Activated CD4-positive, alpha-beta T cell treated with anti-CD3 and anti-CD28 coated beads, Interleukin-2, amount 10 ng/mL, durations not matched to agents 7 days and 5 days (primary cell): Measurements from ENCODE around the gene CCNB3. TPM values are rescaled to one million over a fixed set of nuclear protein-coding genes. Genes with fewer than 3 reads are reported as not detected.
"Not testable (repeated sequence)": the region's sequence is repeated elsewhere in the genome, so short reads cannot be mapped to it uniquely, and the experiment has no call there.

ENCODE experiments used
- CTCF ChIA-PET: fragments of 350-600 bp; sonication (Branson Sonifier 250); formaldehyde crosslinking; loops from one replicate; lab custom pipeline; 2021; ENCODE audit warnings: antibody characterized with exemption; lab: Charles Lee
- POLR2A ChIA-PET: fragments of 350-600 bp; sonication (Branson Sonifier 250); formaldehyde crosslinking; loops from one replicate; lab custom pipeline; 2021; ENCODE audit warnings: antibody characterized with exemption; lab: Charles Lee
- DNase-seq: peaks from one replicate; pipeline ENCODE4 v3.0.0-alpha.2; 2020
- H3K27ac Mint-ChIP-seq: one replicate; pipeline ENCODE4 v1.8.0; 2021; ENCODE audit warnings: mild to moderate bottlenecking, moderate library complexity, mixed read lengths
- H3K27me3 Mint-ChIP-seq: one replicate; pipeline ENCODE4 v1.8.0; 2021; ENCODE audit warnings: mixed read lengths
- H3K36me3 Mint-ChIP-seq: one replicate; pipeline ENCODE4 v1.8.0; 2021; ENCODE audit warnings: low read depth, mixed read lengths
- H3K4me1 Mint-ChIP-seq: one replicate; pipeline ENCODE4 v1.8.0; 2021; ENCODE audit warnings: mixed read lengths
- H3K4me3 Mint-ChIP-seq: one replicate; pipeline ENCODE4 v1.8.0; 2021; ENCODE audit warnings: mild to moderate bottlenecking, moderate library complexity, mixed read lengths
- H3K9me3 Mint-ChIP-seq: one replicate; pipeline ENCODE4 v1.8.0; 2021; ENCODE audit warnings: mixed read lengths
- total RNA-seq, 2 experiments: library from RNA; stranded (reverse); gene quantifications; one replicate each; pipeline ENCODE4 v1.2.3, GENCODE V29; 2021

The CCNB3 gene
- total RNA-seq, 2 experiments from 2014 or later: 0.73 to 0.82 TPM

- no peaks in the 10 kb centered on the region for H3K9me3 Mint-ChIP-seq
- H3K27ac Mint-ChIP-seq: no peak within 1 kb of the TSS
Measured at GRCh38 chrX:50200907-50201306, 3.7 kb upstream of the CCNB3 start, which contains the start of gene AKAP4. Gene AKAP4 (minus strand): TSS chrX:50201007. CDS start chrX:50200889, 118 bp downstream.

GRCh38 chrX:50202539-50202938 lies 2.0 kb upstream of the CCNB3 start:
- peaks cover 2% of the 10 kb centered on the region for H3K27me3 Mint-ChIP-seq
- no peaks in the 10 kb centered on the region for H3K9me3 Mint-ChIP-seq
- POLR2A ChIA-PET: no interaction called here
- no peaks in the 10 kb centered on the region for H3K36me3 Mint-ChIP-seq
- CTCF ChIA-PET: no interaction called here
- H3K4me3 Mint-ChIP-seq: no peak overlapping the region
- DNase-seq: no peak
- no peak overlapping the region for H3K27ac Mint-ChIP-seq
- H3K4me1 Mint-ChIP-seq: peaks cover 14% of the 10 kb centered on the region

More at GRCh38 chrX:50200907-50201306, 3.7 kb upstream of the CCNB3 start, which contains the start of gene AKAP4:
- H3K4me3 Mint-ChIP-seq: no peak within 1 kb of the TSS
- DNase-seq: no peak
- H3K36me3 Mint-ChIP-seq: no peaks in the 10 kb centered on the region
- POLR2A ChIA-PET: no interaction called here
- CTCF ChIA-PET: no interaction called here
- H3K27me3 Mint-ChIP-seq: peaks cover 4% of the 10 kb centered on the region
- peaks cover 14% of the 10 kb centered on the region for H3K4me1 Mint-ChIP-seq

GRCh38 chrX:50206753-50207152 lies 2.2 kb downstream of the CCNB3 start:
- no peak overlapping the region for H3K4me3 Mint-ChIP-seq
- H3K9me3 Mint-ChIP-seq: no peaks in the 10 kb centered on the region
- no peak for DNase-seq
- POLR2A ChIA-PET: no interaction called here
- H3K27me3 Mint-ChIP-seq: no peaks in the 10 kb centered on the region
- H3K27ac Mint-ChIP-seq: no peak overlapping the region
- CTCF ChIA-PET: no interaction called here
- peaks cover 12% of the 10 kb centered on the region for H3K4me1 Mint-ChIP-seq
- no peaks in the 10 kb centered on the region for H3K36me3 Mint-ChIP-seq

GRCh38 chrX:50211510-50211909 lies 6.9 kb downstream of the CCNB3 start:
- POLR2A ChIA-PET: no interaction called here
- Mint-ChIP-seq H3K36me3 (no peaks in the 10 kb centered on the region), H3K9me3 (no peaks in the 10 kb centered on the region), H3K4me1 (no peaks in the 10 kb centered on the region), H3K4me3 (no peak overlapping the region), H3K27ac (no peak overlapping the region), H3K27me3 (no peaks in the 10 kb centered on the region)
- no peak for DNase-seq
- CTCF ChIA-PET: no interaction called here

- CTCF ChIA-PET: no interaction called here
- no peak overlapping the region for H3K27ac Mint-ChIP-seq
Measured at GRCh38 chrX:50281253-50281652, 76.7 kb downstream of the CCNB3 start.

GRCh38 chrX:50327235-50327634 lies 122.7 kb downstream of the CCNB3 start:
- H3K4me1 Mint-ChIP-seq: no peaks in the 10 kb centered on the region
- no peak overlapping the region for H3K27ac Mint-ChIP-seq
- H3K27me3 Mint-ChIP-seq: no peaks in the 10 kb centered on the region
- no peaks in the 10 kb centered on the region for H3K9me3 Mint-ChIP-seq
- ChIA-PET CTCF (no interaction called here), POLR2A (no interaction called here)
- no peak overlapping the region for H3K4me3 Mint-ChIP-seq
- no peak for DNase-seq
- H3K36me3 Mint-ChIP-seq: no peaks in the 10 kb centered on the region

More at GRCh38 chrX:50281253-50281652, 76.7 kb downstream of the CCNB3 start:
- DNase-seq: no peak
- no peaks in the 10 kb centered on the region for H3K4me1 Mint-ChIP-seq
- H3K4me3 Mint-ChIP-seq: no peak overlapping the region
- no peaks in the 10 kb centered on the region for H3K36me3 Mint-ChIP-seq
- H3K27me3 Mint-ChIP-seq: no peaks in the 10 kb centered on the region
- H3K9me3 Mint-ChIP-seq: no peaks in the 10 kb centered on the region
- POLR2A ChIA-PET: no interaction called here

- CTCF ChIA-PET, H3K36me3 Mint-ChIP-seq, H3K4me3 Mint-ChIP-seq, H3K9me3 Mint-ChIP-seq, DNase-seq, H3K27me3 Mint-ChIP-seq, H3K27ac Mint-ChIP-seq, H3K4me1 Mint-ChIP-seq, POLR2A ChIA-PET: not testable (repeated sequence)
Measured at GRCh38 chrX:50332668-50333067, 128.1 kb downstream of the CCNB3 start.

- H3K4me3 Mint-ChIP-seq: no peak overlapping the region
- ChIA-PET POLR2A (no interaction called here), CTCF (interaction anchor here (0.6 to 1.2 kb wide), 2 partner anchors 16 to 187 kb away, joined by 3 read pairs; no protein-coding TSS in a partner anchor)
- no peak for DNase-seq
- no peak overlapping the region for H3K27ac Mint-ChIP-seq
- H3K36me3 Mint-ChIP-seq: no peaks in the 10 kb centered on the region
- H3K4me1 Mint-ChIP-seq: no peaks in the 10 kb centered on the region
- no peaks in the 10 kb centered on the region for H3K9me3 Mint-ChIP-seq
- no peaks in the 10 kb centered on the region for H3K27me3 Mint-ChIP-seq
Measured at GRCh38 chrX:50333308-50333707, 128.7 kb downstream of the CCNB3 start.

GRCh38 chrX:50343917-50344316 lies 139.4 kb downstream of the CCNB3 start:
- Mint-ChIP-seq H3K4me3 (no peak overlapping the region), H3K4me1 (no peaks in the 10 kb centered on the region), H3K27me3 (no peaks in the 10 kb centered on the region), H3K36me3 (no peaks in the 10 kb centered on the region), H3K9me3 (no peaks in the 10 kb centered on the region), H3K27ac (no peak overlapping the region)
- ChIA-PET CTCF (no interaction called here), POLR2A (no interaction called here)
- DNase-seq: no peak

GRCh38 chrX:50372966-50373365 lies 168.4 kb downstream of the CCNB3 start:
- Mint-ChIP-seq H3K9me3 (no peaks in the 10 kb centered on the region), H3K27ac (no peak overlapping the region), H3K36me3 (no peaks in the 10 kb centered on the region), H3K27me3 (no peaks in the 10 kb centered on the region), H3K4me1 (no peaks in the 10 kb centered on the region), H3K4me3 (no peak overlapping the region)
- POLR2A ChIA-PET: no interaction called here
- DNase-seq: no peak
- CTCF ChIA-PET: interaction anchor here (0.6 kb wide), 1 partner anchor 202 kb away, joined by 4 read pairs; no protein-coding TSS in a partner anchor

GRCh38 chrX:50375481-50376267 lies 171.1 kb downstream of the CCNB3 start:
- no peak for DNase-seq
- H3K27ac Mint-ChIP-seq: no peak overlapping the region
- ChIA-PET POLR2A (no interaction called here), CTCF (no interaction called here)
- no peaks in the 10 kb centered on the region for H3K4me1 Mint-ChIP-seq
- H3K36me3 Mint-ChIP-seq: no peaks in the 10 kb centered on the region
- no peaks in the 10 kb centered on the region for H3K9me3 Mint-ChIP-seq
- H3K4me3 Mint-ChIP-seq: no peak overlapping the region
- H3K27me3 Mint-ChIP-seq: no peaks in the 10 kb centered on the region

- Mint-ChIP-seq H3K4me1 (no peaks in the 10 kb centered on the region), H3K4me3 (no peak overlapping the region), H3K27me3 (no peaks in the 10 kb centered on the region), H3K9me3 (no peaks in the 10 kb centered on the region), H3K27ac (no peak overlapping the region), H3K36me3 (no peaks in the 10 kb centered on the region)
- POLR2A ChIA-PET: no interaction called here
- CTCF ChIA-PET: no interaction called here
- no peak for DNase-seq
Measured at GRCh38 chrX:50381729-50382415, 177.3 kb downstream of the CCNB3 start.

GRCh38 chrX:50386520-50386919 lies 182.0 kb downstream of the CCNB3 start:
- no peak for DNase-seq

More at GRCh38 chrX:50386520-50386919, 182.0 kb downstream of the CCNB3 start:
- Mint-ChIP-seq H3K4me3 (no peak overlapping the region), H3K27me3 (no peaks in the 10 kb centered on the region), H3K27ac (no peak overlapping the region), H3K9me3 (no peaks in the 10 kb centered on the region), H3K36me3 (no peaks in the 10 kb centered on the region), H3K4me1 (no peaks in the 10 kb centered on the region)
- ChIA-PET POLR2A (no interaction called here), CTCF (no interaction called here)
